ENCODE measurements around the gene MKNK1.

MKNK1 gene

DNA sequence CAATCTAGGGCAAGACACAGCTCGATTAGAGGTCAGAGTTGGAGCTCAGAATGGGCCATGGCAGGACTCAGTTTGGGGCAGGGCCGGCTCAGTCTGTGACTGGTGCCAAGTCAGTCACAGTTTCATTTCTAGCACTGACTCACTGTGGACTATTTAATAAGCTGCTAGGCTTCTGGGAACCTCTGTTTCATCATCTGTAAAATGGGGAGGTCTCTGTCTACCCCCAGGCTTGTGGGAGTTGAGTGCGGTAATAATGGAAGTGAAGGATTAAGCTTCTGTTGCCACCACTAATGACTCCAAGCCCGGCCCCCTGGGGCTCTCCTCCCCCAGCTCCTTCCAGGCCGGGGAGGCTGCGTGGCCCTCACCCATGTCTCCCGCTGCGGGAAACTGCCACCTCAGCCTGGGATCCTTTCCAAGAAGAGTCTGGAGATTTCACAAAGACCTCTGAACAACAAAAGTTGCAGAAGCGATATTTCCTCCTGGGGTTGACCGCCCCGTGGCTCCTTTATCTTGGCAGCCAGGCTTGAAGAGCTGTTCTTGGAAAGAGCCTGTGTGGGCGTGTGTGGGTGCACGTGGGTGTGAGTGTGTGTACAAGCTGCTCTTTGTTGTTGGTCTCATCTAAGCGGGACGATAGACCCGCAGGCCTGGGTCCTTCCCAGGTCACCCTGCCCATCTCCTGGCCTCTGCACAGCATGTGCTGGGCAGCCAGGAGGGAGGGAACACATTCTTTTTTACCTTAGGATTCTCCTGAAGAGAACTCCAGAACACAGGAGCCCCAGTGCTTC, 81.7 kb downstream of the MKNK1 start:
- DNase-seq (ENCODE audit: low read depth): peak; percentile 85
- no peak overlapping the region for H3K4me3 ChIP-seq (ENCODE audit: low read depth, low read length)
- peak; percentile 36 for TF ChIP-seq MYC (IDR thresholded peaks at IDR 0.05; ENCODE audit: low read depth, low read length)
- TF ChIP-seq POLR2A (IDR thresholded peaks at IDR 0.05; ENCODE audit: extremely low read depth, insufficient read length): no peak
- peak; percentile 55; the same call in 1 of the 2 replicates for TF ChIP-seq MAX (IDR thresholded peaks at IDR 0.05; ENCODE audit: low read depth, low read length)

DNA sequence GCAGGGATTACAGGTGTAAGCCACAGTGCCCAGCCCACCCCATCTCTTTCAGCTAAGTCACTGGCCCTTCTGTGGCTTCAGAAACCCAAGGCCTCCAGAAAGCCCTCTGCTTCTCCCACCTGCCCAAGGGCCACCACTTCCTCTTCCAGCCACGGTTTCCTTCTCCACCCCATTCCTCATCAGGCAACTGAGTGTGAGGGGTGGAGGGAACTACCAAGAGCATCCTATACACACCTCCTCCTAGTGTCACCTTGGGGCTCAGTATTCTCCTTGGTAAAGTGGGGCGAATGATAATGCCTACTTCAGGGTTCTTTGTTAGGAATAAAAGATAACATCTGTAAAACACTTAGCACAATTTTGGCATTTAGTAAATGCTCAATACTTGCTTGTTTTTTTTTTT, 82.7 kb downstream of the MKNK1 start:
- TF ChIP-seq MYC (IDR thresholded peaks at IDR 0.05; ENCODE audit: low read depth, low read length): no peak
- DNase-seq (ENCODE audit: low read depth): peak; percentile 34
- H3K4me3 ChIP-seq (ENCODE audit: low read depth, low read length): no peak overlapping the region

DNA sequence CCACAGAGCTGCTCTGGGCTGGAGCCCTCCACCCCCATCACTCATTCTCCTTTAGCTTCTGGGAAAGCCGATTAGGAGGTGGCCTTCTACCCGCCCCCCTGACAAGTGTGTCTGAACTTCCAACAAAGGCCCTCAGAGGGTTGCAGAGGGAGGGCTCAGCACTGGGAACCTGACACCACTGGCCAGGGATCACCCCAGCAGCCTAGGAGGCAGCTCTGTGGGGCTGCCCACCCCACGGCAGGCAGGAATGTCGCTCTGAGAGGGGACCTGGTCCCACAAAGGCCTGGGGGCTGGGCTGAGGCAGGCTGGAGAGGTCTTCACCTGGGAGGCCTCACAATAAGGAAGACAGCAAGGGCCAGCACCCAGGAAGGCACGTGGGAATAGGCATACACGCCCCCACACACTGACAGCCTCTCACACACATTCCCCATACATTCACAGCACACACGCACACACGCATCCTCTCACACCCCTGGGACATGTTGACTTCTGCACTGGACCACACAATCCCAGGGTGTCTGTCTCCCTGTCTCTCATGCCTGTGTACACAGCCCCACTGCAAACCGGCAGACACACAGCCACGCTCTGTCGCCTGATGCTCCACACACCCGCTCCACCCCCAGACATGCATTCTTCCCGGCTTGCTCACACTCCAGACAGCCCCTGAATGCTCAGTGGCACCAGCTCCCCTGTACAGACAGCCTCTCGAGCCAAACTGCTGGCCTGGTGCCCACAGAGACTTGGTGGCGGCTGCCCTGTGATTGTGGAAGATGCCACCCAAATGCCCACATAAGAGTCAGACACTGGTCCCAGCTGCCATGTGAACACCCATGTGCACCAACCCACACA, 83.8 kb downstream of the MKNK1 start:
- no peak for TF ChIP-seq MYC (IDR thresholded peaks at IDR 0.05; ENCODE audit: low read depth, low read length)
- no peak overlapping the region for H3K4me3 ChIP-seq (ENCODE audit: low read depth, low read length)
- DNase-seq (ENCODE audit: low read depth): no peak

DNA sequence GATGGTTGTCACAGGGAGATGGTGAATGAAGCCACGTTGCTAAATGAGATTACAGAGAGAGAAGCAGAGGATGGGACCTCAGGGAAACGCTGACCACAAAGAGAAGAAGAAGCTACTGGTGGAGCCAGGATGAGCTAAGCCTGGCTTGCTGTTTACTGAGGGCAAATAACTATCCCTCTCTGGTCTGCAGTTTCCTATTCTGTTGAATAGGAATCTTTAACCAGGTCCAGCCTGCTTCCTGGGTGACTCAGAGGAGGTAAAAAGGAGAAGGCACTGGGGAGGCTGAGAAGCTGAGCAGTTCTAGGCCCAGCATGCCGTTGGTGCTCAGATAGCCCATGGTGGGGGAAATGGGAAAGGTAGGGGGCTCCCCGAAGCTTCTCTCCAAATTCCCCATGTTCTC, 84.9 kb downstream of the MKNK1 start:
- no peak for DNase-seq (ENCODE audit: low read depth)
- TF ChIP-seq CTCF (IDR thresholded peaks at IDR 0.05; ENCODE audit: low read depth, low read length): no peak
- no peak for TF ChIP-seq MYC (IDR thresholded peaks at IDR 0.05; ENCODE audit: low read depth, low read length)
- no peak for TF ChIP-seq POLR2A (IDR thresholded peaks at IDR 0.05; ENCODE audit: extremely low read depth, insufficient read length)
- no peak for TF ChIP-seq MAX (IDR thresholded peaks at IDR 0.05; ENCODE audit: low read depth, low read length)
- H3K4me3 ChIP-seq (ENCODE audit: low read depth, low read length): no peak overlapping the region

GRCh38 chr1:46517932-46518498, 86.1 kb downstream of the MKNK1 start:
- no peak for TF ChIP-seq CTCF (IDR thresholded peaks at IDR 0.05; ENCODE audit: low read depth, low read length)
- no peak for TF ChIP-seq MAX (IDR thresholded peaks at IDR 0.05; ENCODE audit: low read depth, low read length)
- no peak for TF ChIP-seq POLR2A (IDR thresholded peaks at IDR 0.05; ENCODE audit: extremely low read depth, insufficient read length)
- TF ChIP-seq MYC (IDR thresholded peaks at IDR 0.05; ENCODE audit: low read depth, low read length): no peak
- no peak for DNase-seq (ENCODE audit: low read depth)
- no peak overlapping the region for H3K4me3 ChIP-seq (ENCODE audit: low read depth, low read length)

- no peak for TF ChIP-seq MYC (IDR thresholded peaks at IDR 0.05; ENCODE audit: low read depth, low read length)
- no peak for TF ChIP-seq MAX (IDR thresholded peaks at IDR 0.05; ENCODE audit: low read depth, low read length)
- no peak for TF ChIP-seq POLR2A (IDR thresholded peaks at IDR 0.05; ENCODE audit: extremely low read depth, insufficient read length)
- TF ChIP-seq CTCF (IDR thresholded peaks at IDR 0.05; ENCODE audit: low read depth, low read length): no peak
- H3K4me3 ChIP-seq (ENCODE audit: low read depth, low read length): no peak overlapping the region
- no peak for DNase-seq (ENCODE audit: low read depth)
These were observed 87.0 kb downstream of the MKNK1 start for GRCh38 chr1:46517010-46517600.
